Sigmoid colon (tissue), 4 donors: ENCODE measurements around the gene CHTF8.

Experiments used
- EP300 ChIP-seq, 4 donors: sonication (generic); formaldehyde crosslinking; IDR thresholded peaks; one replicate each; pipeline ENCODE4 v1.6.1; 2017; ENCODE audit warnings: antibody characterized with exemption in 4 of 4
- POLR2A ChIP-seq, 2 donors: fragments of 450-650 bp; IDR thresholded peaks; one replicate each; pipeline ENCODE4 v1.6.1; 2016; ENCODE audit warnings: antibody characterized with exemption in 2 of 2, mild to moderate bottlenecking in 2 of 2, moderate library complexity in 2 of 2
- POLR2AphosphoS5 ChIP-seq, 4 donors: sonication (generic); formaldehyde crosslinking; IDR thresholded peaks; one replicate each; pipeline ENCODE4 v1.6.1; 2017; ENCODE audit warnings: antibody characterized with exemption in 4 of 4
- TF ChIP-seq, protein P1 (sequence below), 4 experiments: fragments of 450-650 bp in 3 of 4; fragments of 200-600 bp in 1 of 4; IDR thresholded peaks; one replicate each; pipeline ENCODE4 v1.5.1; 2016 to 2019; ENCODE audit warnings: antibody characterized with exemption in 4 of 4, mild to moderate bottlenecking in 3 of 4, moderate library complexity in 2 of 4

DNA sequence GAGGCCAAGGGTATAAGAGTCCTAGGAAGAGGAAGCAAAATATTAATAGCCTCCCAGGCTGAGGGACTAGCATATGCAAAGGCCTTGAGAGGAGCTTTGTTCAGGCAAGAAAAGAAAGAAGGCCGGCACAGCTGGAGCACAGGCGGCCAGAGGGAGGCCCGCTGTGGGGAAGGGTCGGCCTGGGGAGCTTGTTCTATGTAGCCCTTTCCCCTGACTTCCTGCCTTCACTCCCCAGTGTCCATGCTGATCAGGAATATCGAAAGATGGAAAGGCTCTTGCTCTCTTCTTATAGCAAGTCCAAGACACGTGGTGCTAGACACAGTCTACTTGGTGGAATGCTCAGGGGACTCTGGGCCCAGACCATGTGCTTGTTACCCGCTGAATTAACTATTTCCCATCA, 54.3 kb downstream of the CHTF8 start:
- TF ChIP-seq EP300 (IDR thresholded peaks at IDR 0.05) (no peak), POLR2A (IDR thresholded peaks at IDR 0.05) (no peak), POLR2AphosphoS5 (IDR thresholded peaks at IDR 0.05) (no peak)
- TF ChIP-seq, protein P1, sequence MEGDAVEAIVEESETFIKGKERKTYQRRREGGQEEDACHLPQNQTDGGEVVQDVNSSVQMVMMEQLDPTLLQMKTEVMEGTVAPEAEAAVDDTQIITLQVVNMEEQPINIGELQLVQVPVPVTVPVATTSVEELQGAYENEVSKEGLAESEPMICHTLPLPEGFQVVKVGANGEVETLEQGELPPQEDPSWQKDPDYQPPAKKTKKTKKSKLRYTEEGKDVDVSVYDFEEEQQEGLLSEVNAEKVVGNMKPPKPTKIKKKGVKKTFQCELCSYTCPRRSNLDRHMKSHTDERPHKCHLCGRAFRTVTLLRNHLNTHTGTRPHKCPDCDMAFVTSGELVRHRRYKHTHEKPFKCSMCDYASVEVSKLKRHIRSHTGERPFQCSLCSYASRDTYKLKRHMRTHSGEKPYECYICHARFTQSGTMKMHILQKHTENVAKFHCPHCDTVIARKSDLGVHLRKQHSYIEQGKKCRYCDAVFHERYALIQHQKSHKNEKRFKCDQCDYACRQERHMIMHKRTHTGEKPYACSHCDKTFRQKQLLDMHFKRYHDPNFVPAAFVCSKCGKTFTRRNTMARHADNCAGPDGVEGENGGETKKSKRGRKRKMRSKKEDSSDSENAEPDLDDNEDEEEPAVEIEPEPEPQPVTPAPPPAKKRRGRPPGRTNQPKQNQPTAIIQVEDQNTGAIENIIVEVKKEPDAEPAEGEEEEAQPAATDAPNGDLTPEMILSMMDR (IDR thresholded peaks at IDR 0.05), result no peak
